SK-N-SH treated with all-trans-retinoic acid at 6 μM for 48 hours (cell line): ENCODE results near the gene REN.

Source experiments
- ARNTL ChIP-seq: fragments of 450-650 bp; formaldehyde crosslinking; IDR thresholded peaks from 2 replicates; pipeline ENCODE4 v1.5.0; 2020; ENCODE audit warnings: low read depth, mild to moderate bottlenecking, moderate library complexity, borderline replicate concordance
- BACH2 ChIP-seq: fragments of 250-450 bp; sonication (Bioruptor Pico); IDR thresholded peaks from 2 replicates; pipeline ENCODE4 v1.9.0; 2021; ENCODE audit warnings: mild to moderate bottlenecking, borderline replicate concordance
- CREB5 ChIP-seq: fragments of 250-450 bp; sonication (Bioruptor Pico); IDR thresholded peaks from 2 replicates; pipeline ENCODE4 v1.5.1; 2020; ENCODE audit warnings: low read depth, mild to moderate bottlenecking, moderate library complexity
- GLIS3 ChIP-seq: fragments of 250-450 bp; sonication (Bioruptor Pico); IDR thresholded peaks from 2 replicates; pipeline ENCODE4 v1.5.0; 2020; ENCODE audit warnings: mild to moderate bottlenecking, moderate library complexity
- ISL1 ChIP-seq: fragments of 250-450 bp; sonication (Bioruptor Pico); IDR thresholded peaks from 2 replicates; pipeline ENCODE4 v2.1.2; 2022; ENCODE audit warnings: mild to moderate bottlenecking, moderate library complexity
- OSR1 ChIP-seq: fragments of 250-450 bp; sonication (Bioruptor Pico); IDR thresholded peaks from 2 replicates; pipeline ENCODE4 v1.8.0; 2022; ENCODE audit warnings: moderate library complexity, mild to moderate bottlenecking, inconsistent platforms
- PATZ1 ChIP-seq: fragments of 250-450 bp; sonication (Bioruptor Pico); IDR thresholded peaks from 2 replicates; pipeline ENCODE4 v1.8.0; 2020; ENCODE audit warnings: mild to moderate bottlenecking, moderate library complexity, borderline replicate concordance
- PPARA ChIP-seq: fragments of 250-450 bp; sonication (Bioruptor Pico); IDR thresholded peaks from 2 replicates; pipeline ENCODE4 v1.5.0; 2020; ENCODE audit warnings: mild to moderate bottlenecking, borderline replicate concordance
- RARB ChIP-seq: fragments of 250-450 bp; sonication (Bioruptor Pico); IDR thresholded peaks from 2 replicates; pipeline ENCODE4 v1.8.0; 2021; ENCODE audit warnings: mild to moderate bottlenecking, moderate library complexity
- TOX ChIP-seq: fragments of 250-450 bp; sonication (Bioruptor Pico); IDR thresholded peaks from 2 replicates; pipeline ENCODE4 v1.8.0; 2021; ENCODE audit warnings: mild to moderate bottlenecking, moderate library complexity, borderline replicate concordance
- ZFP3 ChIP-seq: fragments of 250-450 bp; sonication (Bioruptor Pico); IDR thresholded peaks from 2 replicates; pipeline ENCODE4 v1.5.0; 2020; ENCODE audit warnings: mild to moderate bottlenecking, moderate library complexity
- ZNF565 ChIP-seq: fragments of 450-650 bp; formaldehyde crosslinking; conservative IDR thresholded peaks from 2 replicates; pipeline ENCODE4 v1.5.0; 2020; ENCODE audit warnings: low read depth, mild to moderate bottlenecking, moderate library complexity
- ZNF70 ChIP-seq: fragments of 450-650 bp; formaldehyde crosslinking; IDR thresholded peaks from 2 replicates; pipeline ENCODE4 v1.5.0; 2020; ENCODE audit warnings: mild to moderate bottlenecking, moderate library complexity

DNA sequence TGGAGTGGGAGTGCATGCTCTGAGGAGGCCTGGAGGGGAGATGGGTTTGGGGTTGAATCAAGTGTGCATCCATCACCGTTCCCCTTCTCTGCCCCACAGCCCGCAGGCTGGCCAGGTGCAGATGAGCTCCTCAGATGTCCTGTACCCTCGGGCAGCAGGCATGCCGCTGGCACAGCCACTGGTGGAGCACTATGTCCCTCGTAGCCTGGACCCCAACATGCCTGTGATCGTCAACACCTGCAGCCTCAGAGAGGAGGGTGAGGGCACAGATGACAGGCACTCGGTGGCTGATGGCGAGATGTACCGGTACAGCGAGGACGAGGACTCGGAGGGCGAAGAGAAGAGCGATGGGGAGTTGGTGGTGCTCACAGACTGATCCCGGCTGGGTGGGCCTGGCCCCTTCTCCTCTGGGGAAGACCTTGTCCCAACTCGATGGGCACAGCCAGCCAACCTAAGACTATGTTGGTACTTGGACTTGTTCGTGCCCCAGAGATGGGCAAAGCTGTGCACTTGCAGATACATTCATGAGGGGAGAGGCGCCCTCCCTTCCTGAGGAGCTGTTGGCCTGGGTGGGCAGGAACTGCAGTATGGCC is 40.3 kb downstream of the REN start:
- TF ChIP-seq ZNF565 (CRISPR knock-in tag) = no peak
- no peak for TF ChIP-seq CREB5 (CRISPR knock-in tag)
- no peak for TF ChIP-seq ZFP3 (CRISPR knock-in tag)
- no peak for TF ChIP-seq GLIS3 (CRISPR knock-in tag)
- no peak for TF ChIP-seq OSR1 (CRISPR knock-in tag)
- TF ChIP-seq ZNF70 (CRISPR knock-in tag) = no peak
- TF ChIP-seq ARNTL (CRISPR knock-in tag) = no peak
- no peak for TF ChIP-seq PATZ1 (CRISPR knock-in tag)
- no peak for TF ChIP-seq TOX (CRISPR knock-in tag)
- TF ChIP-seq ISL1 (CRISPR knock-in tag) = no peak
- TF ChIP-seq PPARA (CRISPR knock-in tag) = no peak
- no peak for TF ChIP-seq BACH2 (CRISPR knock-in tag)
- no peak for TF ChIP-seq RARB
